AG09309 (cell line): ENCODE measurements around the gene SNX11.

Source experiments
- DNase-seq: peaks from one replicate; pipeline ENCODE4 v3.0.0-alpha.2; 2010; ENCODE audit warnings: low read depth
- H3K4me3 ChIP-seq: 2 replicates; pipeline ENCODE4 v1.5.1; 2011; ENCODE audit warnings: mild to moderate bottlenecking, low read depth, low read length, moderate library complexity; ENCODE audit not compliant: control insufficient read depth
- CTCF ChIP-seq: IDR thresholded peaks from 2 replicates; pipeline ENCODE4 v1.5.1; 2011; ENCODE audit warnings: mild to moderate bottlenecking, low read depth, low read length, inconsistent platforms; ENCODE audit not compliant: insufficient read depth, control insufficient read depth; ENCODE audit errors: missing control alignments

Gene SNX11

GRCh38 chr17:48144231-48144630, 36.7 kb downstream of the SNX11 start:
- no peak for DNase-seq
- no peak for TF ChIP-seq CTCF
- H3K4me3 ChIP-seq, result no peak overlapping the region

GRCh38 chr17:48144976-48145798, 37.6 kb downstream of the SNX11 start:
- H3K4me3 ChIP-seq, result no peak overlapping the region
- no peak for TF ChIP-seq CTCF
- no peak for DNase-seq

GRCh38 chr17:48148029-48148770, 40.6 kb downstream of the SNX11 start:
- H3K4me3 ChIP-seq, result no peak overlapping the region
- no peak for DNase-seq
- no peak for TF ChIP-seq CTCF

- H3K4me3 ChIP-seq, result no peak overlapping the region
- TF ChIP-seq CTCF, result no peak
- no peak for DNase-seq
These were observed 41.6 kb downstream of the SNX11 start for GRCh38 chr17:48148854-48149786.

GRCh38 chr17:48149787-48150463, 42.4 kb downstream of the SNX11 start:
- no peak for TF ChIP-seq CTCF
- no peak for DNase-seq
- no peak overlapping the region for H3K4me3 ChIP-seq

- DNase-seq, result no peak
- H3K4me3 ChIP-seq, result no peak overlapping the region
- no peak for TF ChIP-seq CTCF
These were observed 43.0 kb downstream of the SNX11 start for GRCh38 chr17:48150597-48151001.
